Stimulated activated CD8-positive, alpha-beta memory T cell treated with anti-CD3 and anti-CD28 coated beads, Interleukin-15, amount 100 ng/mL, for 48 hours (primary cell): Measurements from ENCODE around the gene HYLS1.
A peak's percentile ranks its signal among the peaks of the same experiment; 100 is the strongest.

Experiments used
- DNase-seq, 2 donors: peaks; one replicate each; pipeline ENCODE4 v3.0.0-alpha.2; 2020; ENCODE audit warnings: low read depth in 2 of 2

The HYLS1 gene

DNA sequence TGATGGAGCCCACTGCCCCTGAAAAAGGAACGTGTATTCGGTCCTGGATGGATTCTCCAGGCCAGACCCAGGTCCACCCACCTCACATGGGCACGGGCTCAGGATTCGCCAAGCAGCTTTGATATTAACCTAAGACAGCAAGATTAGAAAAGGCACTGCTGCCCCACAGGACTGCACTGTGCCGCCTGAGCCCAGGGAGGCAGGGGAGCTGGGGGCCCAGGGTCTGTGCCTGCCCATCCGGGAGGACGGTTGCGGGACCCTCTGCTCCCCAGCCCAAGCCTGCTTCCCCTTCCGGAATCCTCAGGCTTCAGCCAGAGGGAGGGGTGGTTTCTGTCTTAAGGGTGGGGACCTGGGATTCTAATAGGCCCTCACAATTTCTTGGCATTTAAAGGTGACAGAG lies 44.8 kb downstream of the HYLS1 start:
- no peak for DNase-seq

DNA sequence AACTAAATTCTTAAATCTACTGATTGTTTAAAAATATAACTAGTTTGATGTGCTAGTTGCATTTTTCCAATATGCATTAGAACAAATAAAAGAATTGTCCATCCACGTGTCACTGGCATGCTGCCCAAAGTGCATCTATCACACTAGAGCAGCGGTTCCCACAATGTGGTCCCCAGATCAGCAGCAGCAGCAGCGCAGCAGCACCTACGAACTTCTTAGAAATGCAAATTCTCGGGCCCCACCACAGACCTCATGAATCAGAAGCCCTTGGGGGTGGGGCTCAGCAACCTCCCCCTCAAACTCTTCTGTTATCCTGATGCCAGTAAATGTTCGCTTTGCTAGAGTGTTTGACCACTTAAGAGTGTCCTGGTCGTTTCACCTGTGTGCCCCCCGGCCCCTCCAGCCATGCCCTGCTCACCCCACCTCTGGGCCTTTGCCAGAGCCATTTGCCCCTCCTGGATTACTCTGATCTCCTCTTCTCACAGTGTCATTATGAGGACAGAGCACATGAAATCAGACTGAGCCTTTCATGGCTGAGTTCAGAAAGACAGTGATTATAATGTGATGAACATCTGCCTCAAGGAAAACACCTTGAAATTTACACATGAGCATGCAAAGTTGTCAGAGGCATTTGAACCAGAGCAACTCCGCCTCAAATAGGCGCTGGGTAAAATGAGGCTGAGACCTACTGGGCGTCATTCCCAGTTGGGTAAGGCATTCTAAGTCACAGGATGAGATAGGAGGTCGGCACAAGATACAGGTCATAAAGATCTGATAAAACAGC lies 45.8 kb downstream of the HYLS1 start:
- peak; percentile 31 to 35 for DNase-seq

DNA sequence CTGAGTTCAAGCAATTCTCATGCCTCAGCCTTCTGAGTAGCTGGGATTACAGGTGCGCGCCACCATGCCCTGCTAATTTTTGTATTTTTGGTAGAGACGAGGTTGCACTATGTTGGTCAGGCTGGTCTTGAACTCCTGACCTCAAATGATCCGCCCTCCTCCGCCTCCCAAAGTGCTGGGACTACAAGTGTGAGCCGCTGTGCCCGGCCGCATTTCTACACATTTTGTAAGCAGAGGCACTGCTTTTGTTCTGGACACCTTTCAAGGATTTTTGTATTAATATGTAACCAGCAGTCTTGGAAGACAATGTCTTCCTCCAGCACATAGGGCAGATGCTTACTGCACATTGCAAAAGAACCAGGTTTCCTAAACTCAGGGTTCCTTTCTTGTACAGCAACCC lies 47.0 kb downstream of the HYLS1 start:
- no peak for DNase-seq

DNA sequence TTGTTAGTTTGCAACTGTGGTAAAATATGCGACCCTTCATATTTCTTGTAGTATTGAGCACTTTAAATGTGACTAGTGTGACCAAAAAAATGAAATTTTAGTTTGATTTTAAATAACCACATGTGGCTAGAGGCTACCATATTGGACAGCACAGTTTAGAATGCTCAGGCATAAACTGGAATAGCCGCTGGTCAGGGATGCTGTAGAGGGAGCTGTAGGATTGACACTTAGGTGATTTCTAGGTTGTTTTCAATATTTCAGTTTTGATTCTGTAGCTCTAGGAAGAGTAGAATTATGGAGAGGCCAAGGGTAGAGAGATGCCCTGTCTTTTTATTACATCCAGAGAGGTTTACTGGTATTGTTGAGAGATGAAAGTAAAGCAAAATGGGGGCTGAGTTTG lies 47.6 kb downstream of the HYLS1 start:
- DNase-seq: no peak

DNA sequence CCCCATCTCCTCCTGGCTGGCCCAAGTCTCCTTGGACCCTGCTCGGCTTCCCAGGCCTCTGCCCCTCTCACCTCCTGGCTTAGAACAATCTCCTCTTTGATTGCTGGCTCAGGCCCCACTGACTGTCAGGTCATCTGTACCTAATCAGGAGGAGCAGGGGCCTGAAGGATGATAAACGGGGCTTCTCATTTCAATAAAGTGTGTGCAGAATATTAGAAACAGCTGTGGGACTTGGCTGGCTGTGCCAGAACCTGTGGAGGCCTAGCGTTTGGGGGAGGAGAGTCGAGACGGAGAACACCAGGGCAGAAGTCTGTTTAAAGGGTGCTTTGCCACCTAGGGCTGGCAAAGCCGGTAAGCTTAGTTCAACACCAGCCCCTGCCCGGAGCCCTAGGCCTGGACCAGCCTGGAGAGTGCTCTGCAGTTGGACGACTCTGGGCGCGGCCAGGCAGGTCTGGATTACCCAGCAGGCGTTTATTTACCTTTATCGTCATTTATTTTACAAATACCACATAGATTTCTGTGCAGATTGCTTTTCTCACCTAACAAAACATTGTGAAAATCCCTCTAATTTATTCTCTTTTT lies 48.2 kb downstream of the HYLS1 start:
- DNase-seq: no peak

DNA sequence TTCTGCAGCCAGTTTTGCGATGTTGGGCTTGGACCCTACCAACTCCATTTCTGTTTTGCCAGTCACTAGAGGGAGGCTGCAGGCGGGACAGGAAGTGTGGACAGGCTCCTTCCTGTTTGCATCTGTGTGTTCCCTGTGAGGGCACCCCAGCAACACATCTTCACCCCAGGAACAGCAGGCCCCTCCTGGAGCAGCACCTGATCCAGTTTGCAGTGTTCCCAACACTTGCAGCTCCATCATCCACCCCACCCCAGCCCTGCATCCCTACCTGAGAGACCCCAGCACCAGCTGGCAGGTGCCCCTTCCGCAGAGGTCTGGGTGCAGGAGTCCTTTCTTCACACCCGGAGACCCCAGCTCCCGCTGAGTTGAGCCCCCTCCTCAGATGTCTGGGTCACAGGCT lies 51.0 kb downstream of the HYLS1 start:
- no peak for DNase-seq

DNA sequence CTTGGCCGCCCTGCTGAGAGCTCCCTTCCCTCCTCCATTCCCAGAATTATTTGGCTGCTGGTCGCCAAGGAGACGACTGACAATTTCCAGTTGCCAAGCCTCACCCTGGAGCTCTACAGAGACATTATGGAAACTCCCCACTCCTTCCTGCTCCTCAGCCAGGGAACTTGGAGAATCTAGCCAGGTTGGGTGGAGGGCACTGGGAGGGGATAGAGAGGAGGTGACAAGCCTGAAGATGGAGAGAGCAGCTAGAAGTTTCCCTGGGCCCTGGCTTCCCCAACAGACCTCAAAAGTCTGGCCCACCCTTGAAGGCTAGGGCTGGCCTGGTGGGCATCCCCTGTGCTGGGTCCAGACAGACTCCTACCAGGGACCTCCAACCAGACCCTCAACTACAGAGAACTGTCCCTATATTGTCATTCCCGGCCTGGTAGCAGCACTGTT lies 51.6 kb downstream of the HYLS1 start:
- no peak for DNase-seq

DNA sequence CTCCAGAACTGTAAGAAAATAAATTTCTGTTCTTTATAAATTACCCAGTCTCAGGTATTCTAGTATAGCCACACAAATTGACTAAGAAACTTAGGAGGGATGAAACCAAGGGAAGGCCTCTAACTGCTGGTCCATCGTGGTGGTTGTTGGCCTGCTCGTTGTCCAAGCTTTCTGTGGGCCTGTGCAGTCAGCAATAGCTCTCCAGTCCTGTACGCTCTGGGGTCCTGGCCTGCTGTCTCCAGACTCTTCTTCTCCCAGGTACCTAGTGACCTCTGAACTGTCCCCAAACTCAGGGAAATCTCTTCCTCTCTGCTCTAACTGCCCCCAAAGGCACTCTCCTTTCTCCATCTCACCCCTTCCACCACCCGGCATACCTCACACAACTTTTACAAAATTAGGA lies 52.7 kb downstream of the HYLS1 start:
- DNase-seq: no peak

DNA sequence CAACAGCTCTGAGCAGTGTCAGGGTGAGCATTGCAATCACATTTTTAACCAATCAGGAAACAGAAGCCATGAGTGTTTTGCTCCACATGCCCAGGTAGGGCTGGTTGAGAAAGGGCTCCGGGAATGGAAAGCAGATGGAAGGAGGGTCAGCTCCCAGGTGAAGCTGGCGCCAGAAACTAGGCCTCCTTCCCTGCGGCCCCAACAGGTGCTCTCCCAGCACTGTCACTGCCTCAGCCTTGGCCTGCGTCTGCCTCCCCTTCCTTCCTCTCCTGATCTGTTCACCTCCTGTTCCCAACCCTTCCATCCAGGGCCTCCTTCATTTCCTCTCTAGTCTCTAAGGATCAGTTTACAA lies 53.8 kb downstream of the HYLS1 start:
- DNase-seq: no peak

DNA sequence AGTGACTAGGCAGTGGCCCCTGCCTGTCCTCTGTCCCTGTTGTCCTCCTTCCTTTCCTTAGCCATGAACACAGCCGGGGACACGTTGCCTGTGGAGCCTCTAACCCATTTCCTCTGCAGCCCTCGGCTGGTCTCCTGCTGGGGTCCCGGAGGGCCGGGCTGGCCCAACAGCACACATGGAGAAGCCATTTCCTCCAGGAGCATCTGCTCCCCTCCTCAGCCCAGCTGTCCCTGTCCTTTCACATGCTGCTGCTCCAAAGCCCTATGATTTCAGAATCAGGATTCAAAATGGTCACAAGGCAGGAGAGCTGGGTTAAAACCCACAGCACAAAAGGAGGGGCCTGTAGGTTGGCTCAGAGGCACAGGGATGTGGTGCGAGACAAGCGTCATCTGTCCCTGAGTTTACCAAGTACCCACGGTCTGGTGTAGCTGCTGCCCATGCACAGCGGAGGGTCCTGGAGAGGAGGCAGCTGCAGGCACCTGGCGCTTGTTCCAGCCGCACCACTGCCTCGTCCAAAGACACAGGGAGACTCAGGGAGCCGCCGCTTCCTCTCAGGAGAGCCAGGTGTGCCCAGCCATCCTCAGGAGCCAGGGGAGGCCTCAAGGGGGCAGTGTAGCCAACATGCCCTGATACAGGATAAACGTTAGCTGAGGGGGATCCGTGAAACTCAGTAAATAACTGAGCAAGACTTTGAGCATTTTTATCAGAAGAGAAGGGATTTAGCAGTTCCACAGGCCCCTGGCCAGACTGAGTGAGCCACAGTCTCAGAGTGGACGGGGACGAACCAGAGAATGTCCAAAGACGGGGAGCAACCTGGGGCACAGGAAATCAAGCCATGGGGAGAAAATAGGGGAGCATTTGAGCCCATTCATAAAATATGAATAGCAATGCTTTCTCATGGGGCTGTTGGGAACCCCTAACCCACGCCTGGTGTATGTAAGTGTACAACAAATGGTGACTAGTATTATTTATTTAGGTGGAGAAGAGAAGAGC lies 54.4 kb downstream of the HYLS1 start:
- DNase-seq: peak; percentile 22 to 25

DNA sequence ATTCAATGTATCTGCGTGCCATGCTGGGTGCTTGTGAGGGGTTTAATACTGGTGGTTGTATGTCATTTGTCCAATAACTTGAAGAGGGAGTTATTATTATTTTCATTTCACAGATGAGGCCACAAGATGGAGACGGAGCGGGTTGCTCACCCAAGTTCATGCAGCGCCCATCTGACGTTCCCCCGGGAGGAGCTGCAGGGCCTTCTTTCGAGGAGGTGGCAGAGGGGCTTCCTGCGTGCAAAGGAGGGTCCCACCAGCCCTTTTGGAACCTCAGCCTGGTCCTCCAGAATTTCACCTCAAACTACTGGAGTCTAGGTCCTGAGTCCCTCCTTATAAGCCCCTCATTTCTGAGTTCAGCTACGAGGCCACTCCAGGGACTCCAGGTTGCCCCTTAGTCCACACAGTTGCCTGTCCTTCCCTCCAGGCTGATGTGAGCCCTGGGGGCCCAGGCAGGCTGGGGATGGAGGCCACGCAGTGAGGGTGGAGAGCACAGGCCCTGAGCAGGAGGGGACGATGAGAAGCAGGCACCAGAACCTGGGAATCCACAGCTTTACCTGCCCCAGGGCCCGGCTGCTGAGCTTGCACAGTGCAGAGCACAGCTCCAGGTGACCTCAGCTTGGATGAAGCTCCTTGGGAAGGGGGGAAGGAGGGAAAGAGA lies 55.4 kb downstream of the HYLS1 start:
- DNase-seq: no peak

DNA sequence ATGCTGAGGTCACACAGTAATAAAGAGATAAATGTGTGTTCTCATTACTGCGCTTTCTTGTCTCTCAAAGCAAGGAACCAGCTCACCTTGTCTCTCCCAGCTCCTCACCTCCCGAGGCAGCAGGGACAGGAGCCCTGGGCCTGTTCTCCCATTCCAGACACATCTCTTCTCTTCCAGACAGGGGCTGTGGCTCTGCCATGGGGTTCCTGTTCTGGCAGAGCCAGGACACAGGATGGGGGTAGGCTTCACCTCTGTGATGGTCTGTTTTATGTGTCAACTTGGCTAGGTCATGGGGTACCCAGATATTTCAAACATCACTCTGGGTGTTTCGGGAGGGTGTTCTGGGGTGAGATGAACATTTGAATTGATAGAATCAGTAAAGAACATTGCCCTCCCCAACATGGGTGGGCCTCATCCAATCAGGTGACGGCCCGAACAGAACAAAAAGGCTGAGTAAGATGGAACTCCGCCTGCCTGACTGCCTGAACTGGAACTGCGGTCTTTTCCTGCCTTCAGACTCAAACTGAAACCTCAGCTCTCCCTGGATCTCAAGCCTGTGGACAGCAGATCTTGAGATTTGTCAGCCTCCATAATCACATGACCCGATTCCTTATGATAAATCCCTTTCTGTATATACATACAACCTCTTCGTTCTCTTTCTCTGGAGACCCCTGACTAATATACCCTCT lies 56.3 kb downstream of the HYLS1 start:
- no peak for DNase-seq

DNA sequence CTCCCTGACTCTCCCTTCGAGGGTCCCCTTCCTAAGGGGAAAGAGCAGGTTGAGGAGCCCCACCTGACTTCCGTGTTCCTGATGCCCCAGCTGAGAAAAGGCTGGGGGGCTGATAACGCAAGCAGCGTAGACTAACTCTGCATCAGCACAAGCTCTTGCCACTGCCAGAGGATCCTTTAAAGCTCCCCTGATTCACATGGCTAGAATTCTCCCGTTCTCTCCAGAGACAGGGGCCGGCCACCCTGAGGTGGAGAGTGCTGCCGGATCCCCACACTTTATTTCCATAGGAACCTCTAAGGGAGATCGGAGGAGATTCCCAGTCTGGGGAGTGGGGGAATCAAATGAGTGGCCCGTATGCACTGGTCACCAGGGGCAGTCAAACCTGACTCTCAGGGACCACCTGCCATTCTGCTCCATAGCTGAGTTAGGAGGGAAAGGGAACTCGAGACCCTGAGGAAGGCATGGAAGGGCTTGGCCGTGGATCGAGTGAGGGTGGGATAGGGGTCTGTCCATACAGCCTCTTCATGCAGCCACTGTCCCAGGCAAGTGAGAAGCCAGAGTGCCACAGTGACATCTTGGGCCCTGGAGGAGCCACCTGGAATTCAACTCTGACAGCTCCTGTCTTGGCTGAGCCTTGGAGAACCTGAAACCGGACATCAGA lies 57.0 kb downstream of the HYLS1 start:
- DNase-seq: no peak

DNA sequence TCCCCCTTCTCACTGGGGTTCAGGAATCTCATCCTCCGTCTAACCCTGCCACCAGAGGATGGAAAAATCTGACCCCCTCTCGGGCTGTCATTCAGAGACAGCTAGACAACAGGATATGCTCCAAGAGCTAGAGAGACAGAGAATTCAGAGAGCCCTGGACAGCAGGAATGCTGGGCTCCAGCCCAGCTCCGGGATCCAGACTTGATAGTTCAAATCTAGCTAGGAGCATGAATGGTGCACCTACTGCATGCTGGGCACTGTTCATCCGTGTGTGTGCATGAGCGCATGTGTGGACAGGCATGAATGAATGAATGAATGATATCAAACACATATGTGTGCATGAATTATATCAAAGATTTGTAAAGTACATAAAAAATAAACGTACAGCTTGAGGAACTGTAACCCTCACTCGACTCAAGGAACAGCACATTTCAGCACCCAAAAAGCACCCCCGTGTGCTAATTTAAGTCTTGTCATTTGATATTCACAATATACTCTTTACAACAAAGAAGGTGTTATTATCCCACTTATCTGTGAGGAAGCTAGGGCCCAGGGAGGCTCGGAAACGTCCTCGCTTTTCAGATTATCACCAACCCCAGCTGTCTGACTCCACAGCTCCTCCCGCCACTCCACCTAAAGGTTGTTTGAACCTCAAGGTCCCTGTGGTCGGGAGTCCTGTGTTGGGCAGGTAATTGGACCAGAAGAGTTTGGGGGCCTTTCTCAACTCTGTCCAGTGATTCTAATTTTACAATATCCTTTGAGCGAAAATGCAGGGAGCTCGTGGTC lies 57.7 kb downstream of the HYLS1 start:
- DNase-seq: no peak

DNA sequence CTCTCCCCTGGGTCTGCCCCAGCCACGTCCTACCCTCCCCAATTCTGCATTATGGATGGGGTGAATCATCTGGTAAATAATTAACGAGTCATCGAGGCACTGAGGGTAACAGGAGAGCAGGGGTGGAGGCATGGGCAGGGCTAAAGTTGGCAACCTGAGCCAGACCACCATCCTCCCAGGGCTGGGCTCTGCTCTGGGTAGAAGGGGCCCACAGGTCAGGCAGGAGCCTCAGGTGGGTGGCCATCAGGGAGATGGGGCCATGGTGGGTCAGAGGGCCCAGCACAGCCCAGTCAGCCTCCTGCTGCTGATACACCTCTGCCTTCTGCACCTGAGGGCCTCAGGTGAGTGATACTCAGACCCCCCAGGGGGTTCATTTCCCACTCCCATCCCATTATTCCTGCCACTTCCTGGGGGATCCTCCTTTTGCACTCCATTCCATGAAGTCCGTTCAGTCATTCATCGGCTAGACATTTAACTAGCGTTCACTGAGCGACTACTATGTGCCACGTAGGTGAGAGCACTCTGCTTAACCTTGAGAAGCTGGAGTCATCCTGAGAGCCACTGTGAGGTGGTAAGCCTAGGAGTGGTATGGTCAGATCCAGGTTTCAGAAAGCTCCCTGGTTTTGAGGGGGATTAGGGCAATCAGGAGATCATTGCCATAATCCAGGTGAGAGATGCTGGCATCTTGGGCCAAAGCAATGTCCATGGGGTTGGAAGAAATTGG lies 58.5 kb downstream of the HYLS1 start, which contains the start of gene VSIG10L2:
VSIG10L2 (plus strand) TSS at position 248 of the 724 bp plus-strand sequence; CDS start at position 260, 12 bp downstream.
- DNase-seq: no peak

DNA sequence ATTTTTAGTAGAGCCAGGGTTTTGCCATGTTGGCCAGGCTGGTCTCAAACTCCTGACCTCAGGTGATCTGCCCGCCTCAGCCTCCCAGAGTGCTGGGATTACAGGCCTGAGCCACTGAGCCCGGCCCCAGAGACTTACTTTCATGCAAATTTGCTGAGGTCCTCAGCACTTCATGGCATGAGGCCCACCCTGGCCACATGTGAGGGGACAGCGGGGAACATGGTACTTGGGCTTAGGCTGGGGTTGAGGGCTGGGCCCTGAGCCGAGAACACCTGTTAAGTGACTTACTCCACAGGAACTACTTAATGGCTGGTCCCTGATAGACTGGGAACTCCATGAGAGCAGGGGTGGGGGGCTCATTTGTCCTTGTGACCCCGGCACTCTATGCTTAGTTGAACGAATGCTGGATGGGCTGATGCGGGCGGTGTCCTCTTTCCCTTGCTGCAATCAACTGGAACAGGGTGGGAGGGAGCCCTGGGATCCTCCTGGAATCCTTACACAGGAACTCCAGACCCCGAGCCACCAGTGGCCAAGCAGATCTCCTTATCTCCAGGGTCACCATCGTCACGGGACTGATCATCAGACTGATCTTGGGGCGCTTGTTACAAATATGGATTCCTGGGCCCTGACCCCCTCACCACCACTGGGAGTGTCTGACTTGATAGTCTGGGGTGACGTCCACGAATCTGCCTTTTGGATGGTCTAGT lies 59.4 kb downstream of the HYLS1 start:
- no peak for DNase-seq

DNA sequence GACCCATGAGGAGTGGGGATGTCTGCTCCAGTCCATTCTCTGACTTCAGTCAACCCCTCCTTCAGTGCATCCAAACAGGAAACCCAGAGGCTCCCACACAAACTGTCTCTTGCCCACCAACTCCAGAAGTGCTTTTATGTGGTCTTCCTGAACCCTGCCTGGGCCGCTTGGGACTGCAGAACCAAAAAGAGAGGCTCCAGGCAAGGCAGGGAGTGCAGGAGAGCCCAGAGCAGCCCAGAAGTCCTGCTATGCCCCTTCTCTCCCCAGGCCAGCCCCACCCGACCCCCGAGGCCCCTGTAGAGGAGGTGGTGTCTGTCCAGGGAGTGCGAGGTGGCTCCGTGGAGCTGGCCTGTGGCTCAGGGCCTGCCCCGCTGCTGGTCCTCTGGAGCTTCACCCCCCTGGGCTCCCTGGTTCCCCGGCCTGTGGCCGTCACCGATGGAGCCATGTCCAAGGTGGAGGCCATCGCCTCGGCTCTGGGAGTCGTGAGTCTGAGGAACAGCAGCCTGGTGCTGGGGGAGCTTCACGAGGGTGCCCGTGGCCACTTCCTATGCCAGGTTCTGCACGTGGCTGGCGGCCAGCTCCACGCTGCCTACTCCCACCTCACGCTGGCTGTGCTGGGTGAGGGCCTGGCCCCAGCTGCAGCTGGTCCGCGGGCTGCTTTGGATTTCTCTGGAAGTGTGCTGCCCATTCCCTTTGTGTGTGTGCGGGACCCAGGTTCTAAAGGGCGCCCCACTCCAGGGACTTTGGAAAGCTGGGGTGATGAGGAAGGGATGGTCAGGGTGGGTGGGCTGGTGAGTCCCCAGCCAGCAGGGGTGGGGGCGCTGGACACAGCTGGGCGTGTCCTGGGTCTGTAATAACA lies 60.2 kb downstream of the HYLS1 start:
- DNase-seq: no peak
